SIG-M5 treated with dmso at 0.1 percent for 504 hours (cell line): ENCODE results near the gene MCC.

Experiments
- DNase-seq: peaks from one replicate; lab custom pipeline; 2025; ENCODE audit not compliant: unreplicated experiment; lab: John Stamatoyannopoulos, UW

Gene MCC

DNA sequence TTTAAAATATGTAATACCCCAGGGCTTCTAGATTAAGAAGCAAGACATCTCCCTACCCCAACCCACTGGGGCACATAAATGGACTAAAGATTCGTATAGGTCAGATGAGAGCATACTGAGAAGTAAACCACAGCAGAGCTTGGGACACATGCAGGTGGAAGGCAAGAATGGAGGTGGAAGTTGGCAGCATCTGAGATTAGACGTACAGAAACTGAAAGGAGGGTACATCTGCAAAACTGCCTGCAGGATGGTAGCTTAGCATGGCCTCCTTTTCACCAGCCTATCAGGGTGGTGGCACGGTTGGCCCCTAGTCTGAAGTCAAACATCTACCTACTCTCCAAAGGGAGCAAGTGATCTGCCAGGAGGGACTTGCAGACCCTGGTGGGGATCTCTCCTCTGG lies 235.2 kb downstream of the MCC start:
- DNase-seq, result no peak

DNA sequence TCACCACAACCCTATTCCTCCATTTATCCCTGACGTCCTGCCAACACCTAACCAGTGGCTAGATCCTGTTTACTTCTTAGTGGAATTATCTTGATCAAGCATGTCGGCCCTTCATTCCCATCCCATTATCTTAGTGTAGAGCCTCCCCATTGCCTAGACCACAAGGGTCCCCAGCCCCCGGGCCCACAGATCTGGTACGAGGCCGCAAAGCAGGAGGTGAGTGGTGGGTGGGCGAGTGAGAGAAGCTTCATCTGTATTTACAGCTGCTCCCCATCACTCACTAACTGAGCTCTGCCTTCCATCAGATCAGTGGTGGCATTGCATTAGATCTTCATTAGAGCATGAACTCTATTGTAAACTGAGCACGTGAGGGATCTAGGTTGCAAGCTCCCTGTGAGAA lies 236.2 kb downstream of the MCC start:
- no peak for DNase-seq

DNA sequence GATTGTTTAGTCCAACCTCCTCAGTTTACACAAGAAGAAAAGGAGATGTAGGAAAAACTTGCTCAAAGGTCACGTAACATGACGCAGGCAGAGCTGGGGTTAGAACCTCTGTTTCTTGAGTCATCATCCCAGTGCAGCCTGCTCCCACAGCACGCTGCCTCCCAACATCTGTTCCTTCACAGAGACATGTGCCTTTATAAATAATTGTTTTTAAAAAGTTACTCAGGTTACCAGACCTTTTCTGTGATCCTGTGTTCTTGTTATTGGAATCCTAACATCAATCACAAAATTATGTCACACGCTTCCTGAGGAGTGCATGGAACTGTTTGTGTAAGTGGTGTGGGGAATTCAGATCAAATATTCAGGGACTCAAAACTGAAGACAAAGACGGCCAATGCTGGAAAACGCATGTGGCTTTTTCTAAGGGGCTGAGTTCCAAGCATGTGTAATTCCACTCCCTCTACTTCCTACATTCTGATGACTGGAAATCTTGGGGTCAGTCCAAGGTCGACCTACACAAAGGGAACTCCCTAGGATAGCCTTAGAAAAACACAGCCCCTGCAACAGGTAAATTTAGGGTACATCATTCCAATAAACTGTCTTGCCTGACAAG lies 237.8 kb downstream of the MCC start:
- no peak for DNase-seq

DNA sequence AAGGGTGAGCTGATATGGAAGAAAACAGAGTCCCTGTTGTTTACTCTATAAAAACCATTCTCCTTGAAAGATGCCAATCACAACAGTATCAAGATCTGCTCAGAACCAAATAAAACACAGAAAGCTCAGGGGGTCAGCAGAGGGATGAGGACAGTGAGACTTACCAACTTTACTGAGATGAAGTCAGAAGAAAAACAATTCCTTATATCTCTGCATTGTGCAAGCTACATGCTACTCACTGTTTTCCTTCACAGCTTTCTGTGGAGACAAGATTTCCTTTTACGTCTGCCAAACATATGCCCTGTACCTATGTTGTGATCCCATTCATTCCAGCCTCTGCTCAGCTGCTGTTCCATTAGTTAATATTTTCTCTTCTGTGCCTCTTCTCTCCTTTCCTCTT lies 239.0 kb downstream of the MCC start:
- no peak for DNase-seq

DNA sequence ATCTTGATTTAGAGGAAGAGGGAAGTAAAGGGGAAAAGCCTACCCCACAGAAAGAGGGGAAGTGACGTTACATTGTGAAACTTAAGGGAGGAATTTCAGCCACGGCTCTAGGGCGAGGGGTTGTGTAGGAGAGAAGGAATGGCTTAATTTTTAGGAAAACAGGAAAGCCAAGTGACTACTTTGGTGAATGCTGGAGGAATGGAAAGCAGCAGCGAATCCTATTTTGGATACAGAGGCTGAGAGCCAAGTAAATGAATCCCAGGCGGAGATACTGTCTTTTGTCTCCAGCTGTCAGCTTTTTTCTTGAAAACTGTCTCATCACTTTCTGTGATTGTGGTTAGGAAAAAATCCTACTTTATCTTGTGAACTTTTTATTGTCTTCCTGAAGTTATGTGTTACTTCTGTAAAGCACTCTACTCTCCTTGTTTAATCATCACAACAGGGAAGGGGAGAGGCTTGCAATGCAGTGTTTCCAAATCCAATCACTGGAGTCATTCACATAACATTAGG lies 241.8 kb downstream of the MCC start:
- peak; percentile 47 for DNase-seq

DNA sequence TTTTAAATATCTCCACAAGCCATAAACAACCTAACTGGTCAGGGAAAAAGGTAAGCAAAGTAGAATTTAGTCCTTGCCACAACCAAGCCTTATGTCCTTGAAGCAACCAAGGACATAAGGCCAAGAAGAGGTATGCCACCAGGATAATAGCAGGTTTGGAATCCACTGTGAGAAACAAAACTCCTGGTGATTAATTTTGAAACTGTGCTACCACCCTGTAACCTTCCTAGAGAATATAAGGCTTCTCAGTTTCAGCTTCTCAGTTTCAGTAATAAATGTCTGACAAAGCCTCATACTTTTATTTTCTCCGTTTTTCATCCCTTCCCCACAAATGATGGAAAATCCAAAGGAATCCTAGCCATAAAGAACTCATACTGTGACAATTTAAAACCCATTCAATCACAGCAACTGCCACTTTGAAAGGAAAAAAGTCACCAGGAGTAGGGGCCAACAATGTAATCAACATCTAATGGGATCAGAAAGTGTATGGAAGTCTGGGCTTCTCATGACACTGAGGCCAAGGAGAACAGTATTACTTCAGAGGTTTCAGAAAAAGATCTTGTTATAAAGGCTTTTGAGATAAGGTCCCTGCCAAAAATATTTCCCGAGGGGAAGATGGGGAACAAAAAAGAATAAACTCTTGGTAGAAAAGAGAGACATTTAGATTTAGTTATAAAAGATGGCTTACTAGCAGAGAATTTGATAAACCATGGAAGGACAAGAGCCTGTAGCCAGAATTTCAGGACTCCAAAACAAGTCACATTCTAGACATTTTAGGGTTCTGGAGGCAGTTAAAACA lies 242.6 kb downstream of the MCC start:
- no peak for DNase-seq

DNA sequence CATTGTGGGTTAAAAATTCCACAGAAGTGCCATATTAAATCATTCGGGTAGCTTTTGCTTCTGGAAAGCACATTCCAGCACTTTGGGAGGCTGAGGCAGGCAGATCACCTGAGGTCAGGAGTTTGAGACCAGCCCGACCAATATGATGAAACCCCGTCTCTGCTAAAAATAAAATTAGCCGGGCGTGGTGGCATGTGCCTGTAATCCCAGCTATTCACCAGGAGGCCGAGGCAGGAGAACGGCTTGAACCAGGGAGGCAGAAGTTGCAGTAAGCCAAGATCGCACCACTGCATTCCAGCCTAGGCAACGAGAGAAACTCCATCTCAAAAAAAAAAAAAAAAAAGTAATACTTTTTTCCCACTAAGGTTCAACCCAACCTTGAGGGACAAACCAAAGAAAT lies 243.3 kb downstream of the MCC start:
- DNase-seq, result no peak

DNA sequence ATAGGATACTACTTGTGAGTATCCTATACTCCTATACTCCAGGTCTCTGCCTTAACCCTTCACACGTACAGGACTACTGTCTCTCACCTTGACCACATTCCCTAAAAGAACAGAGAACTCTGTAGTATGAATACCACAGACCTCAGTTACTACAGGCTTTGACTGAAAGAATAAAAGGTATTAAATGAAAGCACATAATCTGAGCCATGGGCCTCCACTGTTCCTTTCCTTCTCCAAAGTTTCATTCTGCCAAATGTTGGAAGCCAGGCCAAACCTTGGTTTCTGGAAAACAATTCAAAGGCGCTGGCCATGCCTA lies 244.9 kb downstream of the MCC start:
- no peak for DNase-seq

DNA sequence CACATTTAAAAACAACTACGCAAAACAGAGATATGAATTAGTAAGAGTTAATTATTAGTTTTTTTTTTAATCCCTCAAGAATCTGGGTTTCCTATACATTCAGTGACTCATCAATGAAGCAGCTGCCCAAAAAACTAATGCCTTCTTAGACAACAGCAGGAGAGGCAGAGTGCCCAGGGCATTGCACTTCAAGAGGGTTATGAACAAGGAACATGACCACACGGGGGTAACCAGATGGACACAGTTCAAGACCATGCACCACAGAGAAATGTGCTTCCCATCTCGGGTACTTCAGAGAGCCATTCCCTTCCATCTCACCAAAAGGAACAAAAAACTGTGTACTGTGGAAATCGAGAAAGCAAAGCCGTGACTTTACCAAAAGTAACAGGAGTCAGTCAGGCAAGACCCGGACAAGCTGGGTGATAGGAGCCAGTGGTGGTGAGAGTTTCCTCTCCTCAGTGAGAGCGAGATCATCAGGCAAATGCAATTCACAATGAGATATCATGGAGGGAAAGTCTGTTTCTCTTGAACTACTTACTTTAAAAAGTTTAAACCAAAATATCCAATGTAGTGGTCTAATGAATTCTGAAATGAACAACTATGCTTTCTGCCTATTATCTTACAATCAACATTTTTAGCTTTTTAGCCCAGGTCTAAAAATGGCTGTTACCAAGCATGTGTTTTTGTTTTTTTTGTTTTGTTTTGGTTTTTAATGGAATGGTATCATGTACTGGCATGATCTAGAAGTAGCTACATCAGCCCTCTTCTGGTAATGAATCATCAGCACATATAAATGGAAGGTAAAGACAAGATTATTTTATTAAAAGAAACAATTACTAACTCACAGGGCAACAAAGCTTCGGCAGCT lies 245.5 kb downstream of the MCC start:
- DNase-seq, result no peak

DNA sequence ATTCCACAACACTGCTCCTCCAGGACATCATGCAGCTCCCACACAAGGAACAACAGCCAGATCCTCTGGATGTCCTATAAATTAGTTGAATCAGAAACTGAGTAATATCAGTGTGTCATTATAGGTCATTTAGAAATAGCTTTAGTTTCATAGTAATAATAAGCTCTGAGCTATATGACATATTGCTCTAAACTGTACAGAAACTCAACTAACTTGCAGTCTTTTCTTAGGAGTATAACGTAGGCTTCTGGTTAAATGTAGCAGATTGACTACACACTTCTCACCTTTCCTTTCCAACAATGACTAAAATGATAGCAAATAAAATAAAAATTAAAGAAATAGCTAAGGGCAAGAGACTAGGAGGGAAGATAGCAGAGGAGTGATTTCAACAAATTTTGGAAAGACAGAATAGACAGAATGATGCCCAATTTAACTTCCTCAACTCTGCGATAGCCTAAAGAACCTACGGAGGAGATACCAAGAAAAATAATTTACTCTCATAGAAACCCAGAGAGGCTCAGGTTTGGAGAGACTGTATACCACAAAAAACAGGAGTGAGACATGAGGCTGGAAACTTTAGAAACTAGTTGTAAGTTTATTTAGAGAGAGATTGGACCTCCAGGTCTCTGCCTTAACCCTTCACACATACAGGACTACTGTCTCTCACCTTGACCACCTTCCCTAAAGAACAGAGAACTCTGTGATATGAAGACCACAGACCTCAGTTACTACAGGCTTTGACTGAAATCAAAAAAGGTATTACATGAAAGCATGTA lies 247.1 kb downstream of the MCC start:
- no peak for DNase-seq

DNA sequence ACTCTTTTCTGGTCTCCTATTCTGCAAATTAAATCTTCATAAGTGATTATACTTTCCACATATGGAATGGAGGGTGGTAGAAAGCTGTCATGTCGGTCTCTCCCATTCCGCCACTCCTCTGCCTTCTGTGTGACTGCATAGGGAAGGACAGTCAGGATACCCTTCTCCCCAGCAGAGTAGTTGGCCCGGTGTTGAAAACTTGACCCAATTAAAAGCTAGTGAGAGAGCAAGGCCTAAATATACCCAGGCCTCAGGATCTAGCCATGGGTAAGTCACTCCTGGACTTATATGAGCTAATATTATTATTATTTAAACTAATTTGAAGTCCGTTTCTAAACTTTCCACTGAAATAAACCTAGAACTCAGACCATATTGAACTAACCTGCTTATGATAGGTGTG lies 248.2 kb downstream of the MCC start:
- no peak for DNase-seq

DNA sequence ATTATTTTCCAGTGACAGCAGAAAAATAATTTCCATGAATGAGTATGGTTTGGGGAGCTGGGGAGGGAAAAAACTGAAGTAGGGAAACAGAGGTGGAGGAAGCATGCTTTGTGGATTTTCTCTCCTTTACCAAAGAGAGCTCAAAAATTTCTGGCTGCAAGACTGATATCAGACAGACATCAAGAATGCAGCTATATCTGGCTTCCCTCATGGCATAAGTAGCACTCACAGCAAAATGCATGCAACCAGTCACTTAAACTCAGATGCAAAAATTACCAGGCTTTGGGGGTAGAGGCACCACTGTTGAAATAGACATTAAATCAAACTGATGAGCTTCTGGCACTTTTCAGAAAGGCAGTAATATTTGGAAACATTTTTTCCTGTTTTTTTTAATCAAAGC lies 250.4 kb downstream of the MCC start:
- no peak for DNase-seq

DNA sequence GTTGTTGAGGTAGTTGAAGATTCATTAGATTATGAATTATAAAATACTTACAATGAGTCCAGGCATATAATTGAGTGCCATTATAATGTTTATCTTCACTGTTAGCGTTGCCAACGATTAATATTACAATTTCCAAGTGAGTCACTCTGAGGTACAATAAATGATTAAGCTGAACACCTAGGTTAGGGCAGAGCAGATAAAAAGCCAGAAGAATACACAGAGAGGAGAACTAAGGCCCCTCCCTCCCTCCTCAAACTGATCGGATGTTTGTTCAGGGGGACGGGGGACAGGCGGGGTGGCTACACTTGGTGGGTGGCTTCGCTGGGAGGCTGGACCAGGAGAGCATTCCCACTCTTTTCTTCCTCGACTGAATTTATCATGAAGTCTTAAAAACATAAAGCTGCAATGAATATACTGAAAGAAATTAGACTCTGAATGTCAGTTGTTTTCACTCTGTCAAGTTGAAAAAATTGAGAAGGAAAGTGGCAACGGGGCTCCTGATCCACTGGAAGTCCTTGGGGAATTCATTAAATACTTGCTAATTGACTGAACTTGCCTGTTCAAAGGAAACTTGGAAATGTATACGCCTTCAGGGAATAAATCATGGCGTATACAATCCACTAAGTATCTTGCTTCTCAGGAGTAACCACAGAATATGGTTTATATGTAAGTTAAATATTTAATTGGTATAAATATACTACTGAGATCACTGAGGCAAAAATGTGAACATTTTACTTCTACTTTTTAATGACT lies 251.5 kb downstream of the MCC start:
- DNase-seq, result no peak

DNA sequence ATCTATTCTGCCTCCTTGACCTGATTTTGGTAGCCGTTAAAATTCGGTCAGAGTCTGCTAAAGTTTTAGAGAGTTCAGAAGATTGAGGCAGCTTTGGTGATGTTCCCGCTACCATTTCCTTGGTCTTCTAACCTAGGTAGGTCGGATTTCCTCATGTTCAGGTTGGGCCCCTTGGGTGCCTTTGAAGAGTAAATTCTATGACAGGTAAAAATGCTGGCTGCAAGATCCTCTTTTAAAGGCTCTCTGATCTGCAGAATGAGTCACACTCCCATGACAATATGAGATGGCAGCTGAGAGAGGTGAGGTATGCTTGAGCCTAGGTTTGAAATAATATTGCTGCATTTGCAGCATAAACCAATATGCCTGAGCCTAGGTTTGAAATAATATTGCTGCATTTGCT lies 252.4 kb downstream of the MCC start:
- no peak for DNase-seq

DNA sequence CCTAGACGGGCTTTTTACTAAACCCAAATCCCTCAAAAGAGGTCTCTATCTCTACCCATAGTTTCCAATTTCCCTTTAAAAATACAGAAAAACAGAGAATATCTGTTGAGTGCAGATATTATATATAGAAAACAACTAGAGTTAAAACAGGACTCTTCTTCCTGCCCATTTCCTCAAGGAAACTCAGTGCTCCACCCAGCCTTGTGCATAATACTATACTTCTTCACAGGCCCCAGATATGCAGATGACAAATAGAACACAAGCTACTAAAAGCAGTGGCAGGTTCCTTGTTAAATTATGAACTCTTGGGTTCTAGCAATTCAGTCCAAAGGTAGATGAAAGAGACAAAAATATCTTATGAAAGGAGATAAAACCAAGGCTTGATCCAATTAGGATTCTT lies 253.7 kb downstream of the MCC start:
- no peak for DNase-seq

DNA sequence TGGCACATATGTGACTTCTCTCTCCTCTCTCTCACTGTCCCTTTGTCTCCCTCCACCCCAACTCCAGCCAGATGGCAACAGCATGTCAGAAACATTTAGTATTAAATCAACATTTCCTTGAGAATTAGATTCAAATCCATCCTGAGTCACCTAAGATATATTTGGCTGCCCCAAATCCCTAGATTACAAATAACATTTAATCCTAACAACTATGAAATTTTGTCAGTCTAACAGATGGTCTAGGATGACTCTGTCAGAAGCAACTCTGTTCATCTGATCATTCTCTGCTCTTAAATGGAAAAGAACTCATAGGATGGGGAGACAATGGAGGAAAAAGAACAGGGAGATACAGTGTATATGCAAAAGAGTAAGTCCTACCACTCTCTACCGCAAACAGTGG lies 254.6 kb downstream of the MCC start:
- DNase-seq, result no peak

DNA sequence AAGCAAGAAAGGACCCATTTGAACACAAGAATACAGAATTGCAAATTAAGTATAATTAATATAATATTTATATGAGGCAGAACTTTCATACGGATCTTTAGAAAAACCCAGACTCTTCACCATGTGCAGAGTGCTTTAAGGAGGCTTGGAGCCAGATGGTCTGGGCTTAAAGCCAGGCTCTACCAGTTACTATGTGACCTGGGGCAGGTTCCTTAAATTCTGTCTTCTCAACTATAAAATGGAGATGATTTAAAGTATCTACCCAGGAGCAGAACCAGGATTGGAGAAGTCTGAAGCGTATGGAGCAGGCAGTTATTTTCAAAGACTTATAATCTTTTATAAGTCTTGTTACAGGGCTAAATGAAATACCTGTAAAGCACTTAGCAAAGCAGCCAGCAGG lies 255.6 kb downstream of the MCC start:
- DNase-seq, result no peak

DNA sequence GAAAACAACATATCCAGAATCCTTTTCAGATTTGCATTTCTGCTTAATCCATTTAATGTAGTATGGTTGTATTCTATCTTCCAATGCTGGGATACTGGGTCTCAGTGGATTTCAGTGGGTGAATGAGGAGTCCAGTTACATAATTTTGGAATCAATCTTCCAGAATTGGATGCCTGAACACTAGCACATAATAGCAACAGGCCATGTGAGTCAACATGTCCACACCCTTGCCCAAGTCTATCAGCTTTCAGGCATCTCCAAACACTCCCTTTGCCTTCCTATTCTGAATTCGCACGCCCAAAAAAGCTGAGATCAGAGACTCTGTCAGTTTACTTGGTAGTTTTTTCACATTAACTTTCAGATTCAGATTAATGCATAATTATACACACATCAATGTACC lies 256.0 kb downstream of the MCC start:
- DNase-seq, result no peak

DNA sequence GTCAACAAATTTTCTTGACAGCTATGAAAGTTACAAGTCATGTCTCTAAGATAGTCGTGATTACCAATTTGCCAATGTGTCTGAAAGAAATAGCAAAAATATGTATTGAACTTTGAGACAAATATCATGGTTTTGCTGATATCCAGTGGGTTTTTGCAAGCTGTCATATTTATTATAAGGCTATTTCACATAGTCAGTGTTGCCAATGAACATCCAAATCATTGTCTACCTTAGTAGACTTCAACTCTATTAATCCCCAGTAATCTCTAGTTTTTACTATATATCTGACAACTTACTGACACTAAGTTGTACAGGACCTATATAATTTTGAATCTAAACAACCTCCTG lies 256.6 kb downstream of the MCC start:
- DNase-seq, result no peak
